ENCODE results near the gene CCR3.
"Not testable (repeated sequence)": the region's sequence is repeated elsewhere in the genome, so short reads cannot be mapped to it uniquely, and the experiment has no call there.

CCR3 gene

DNA sequence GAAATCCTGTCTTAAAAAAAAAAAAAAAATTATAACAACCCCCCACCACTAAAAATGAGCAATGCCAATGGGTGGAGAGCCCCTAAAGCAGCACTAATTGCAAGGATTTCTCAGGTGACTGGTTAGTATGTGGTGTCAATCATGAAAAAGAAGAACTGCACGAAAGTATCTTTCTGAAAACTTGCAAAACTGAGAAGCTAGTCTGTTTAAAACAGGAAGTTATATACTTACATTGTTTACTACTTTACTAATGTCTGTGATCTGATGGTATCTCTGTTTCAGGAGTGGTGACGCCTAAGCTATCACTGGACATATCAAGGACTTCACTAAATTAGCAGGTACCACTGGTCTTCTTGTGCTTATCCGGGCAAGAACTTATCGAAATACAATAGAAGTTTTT is at the start of gene CCR3:
Gene CCR3, plus strand, starts transcription at position 341 of the 400 bp plus-strand sequence. CDS start 22,699 bp downstream, outside the sequence.
- DNase-seq (ENCODE audit: low spot score) = no peak

GRCh38 chr3:46192939-46193338 is 49.3 kb upstream of the CCR3 start:
- DNase-seq (ENCODE audit: low spot score) = no peak

DNA sequence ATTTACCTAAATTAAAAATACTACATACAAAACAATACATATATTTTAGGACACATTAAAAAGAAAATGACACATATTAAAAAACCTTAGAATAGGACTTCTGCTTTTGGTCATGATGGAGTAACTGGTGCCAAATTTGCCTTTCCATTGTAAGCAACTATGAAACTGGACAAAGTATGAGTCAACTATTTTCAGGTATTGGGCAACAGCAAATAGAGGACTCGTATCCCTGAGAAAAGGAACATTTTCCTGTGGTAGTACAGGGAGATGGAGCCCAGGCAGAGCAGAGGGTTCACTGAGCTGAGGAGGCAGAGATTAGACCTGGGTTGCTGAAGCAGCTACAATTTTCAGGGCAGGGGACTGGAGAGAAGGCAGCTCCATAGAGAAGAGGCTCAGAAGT is 48.8 kb upstream of the CCR3 start:
- DNase-seq (ENCODE audit: low spot score) = no peak

DNA sequence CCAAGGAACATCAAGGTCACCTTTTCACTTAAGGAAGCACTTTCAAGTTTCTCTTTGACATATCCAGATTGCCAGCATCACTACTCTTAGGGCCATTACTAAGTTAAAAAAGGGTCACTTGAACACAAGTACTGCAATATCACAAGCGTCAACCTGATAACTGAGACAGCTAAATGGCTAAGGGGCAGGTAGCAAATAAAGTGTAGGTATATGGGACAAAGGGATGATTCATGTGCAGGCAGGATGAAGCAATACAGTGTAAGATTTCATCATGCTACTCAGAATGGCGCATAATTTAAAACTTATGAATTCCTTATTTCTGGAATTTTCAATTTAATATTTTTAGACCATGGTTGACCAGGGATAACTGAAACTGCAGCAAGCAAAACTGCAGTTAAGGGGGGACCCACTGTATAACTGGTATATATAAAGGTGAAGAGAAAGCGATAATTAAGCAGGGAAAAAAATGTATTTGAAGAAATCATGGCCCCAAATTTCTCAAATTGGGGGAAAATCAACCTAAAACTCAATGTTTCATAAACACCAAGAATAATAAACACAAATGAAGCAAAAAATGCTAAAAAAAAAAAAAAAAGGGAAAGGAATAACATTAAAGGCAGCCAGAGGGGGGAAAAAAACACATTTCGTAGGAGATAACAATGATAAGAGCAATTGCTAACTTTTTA is 47.2 kb upstream of the CCR3 start:
- DNase-seq (ENCODE audit: low spot score) = no peak

- no peak for DNase-seq (ENCODE audit: low spot score)
Measured at GRCh38 chr3:46196261-46196957, 45.9 kb upstream of the CCR3 start.

DNA sequence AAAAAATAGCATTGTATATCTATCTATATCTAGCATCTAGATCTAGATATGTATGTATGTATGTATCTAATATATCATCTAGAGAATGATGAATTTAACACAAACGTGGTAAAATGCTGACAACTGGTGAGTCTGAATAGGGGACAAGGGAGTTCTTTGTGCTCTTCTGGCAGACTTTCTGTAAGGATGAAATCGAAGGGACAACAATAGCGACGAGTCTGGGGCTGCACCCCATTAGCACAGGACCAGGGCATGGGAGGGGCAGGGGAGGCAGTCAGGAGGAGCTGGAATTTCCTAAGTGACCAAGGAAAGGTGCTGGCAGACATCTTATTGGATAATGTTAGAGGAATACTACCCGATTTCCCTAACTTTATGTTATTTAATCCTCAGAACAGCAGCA is 42.0 kb upstream of the CCR3 start:
- no peak for DNase-seq (ENCODE audit: low spot score)

- DNase-seq (ENCODE audit: low spot score) = no peak
Measured at GRCh38 chr3:46200790-46201189, 41.5 kb upstream of the CCR3 start.

DNA sequence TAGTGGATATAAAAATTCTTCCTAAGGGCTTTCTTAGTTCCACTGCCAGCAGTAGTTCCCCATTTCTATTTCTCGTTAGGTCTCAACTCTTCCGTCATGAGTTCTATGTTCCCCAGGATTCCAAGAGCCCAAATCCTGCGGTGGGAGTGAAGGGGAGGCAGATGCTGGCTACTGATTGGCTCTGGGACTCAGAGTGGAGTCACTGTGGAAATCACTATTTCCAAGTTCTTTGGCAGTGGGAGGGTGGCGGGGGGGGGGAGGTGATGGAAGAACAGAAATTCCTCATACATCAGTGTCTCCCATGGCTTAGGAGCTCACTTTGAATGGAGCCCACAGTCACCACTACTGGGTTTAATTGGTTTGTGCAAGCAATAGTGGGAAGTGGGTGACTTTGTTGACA is 39.7 kb upstream of the CCR3 start:
- no peak for DNase-seq (ENCODE audit: low spot score)

- DNase-seq (ENCODE audit: low spot score) = no peak
Measured at GRCh38 chr3:46203681-46204080, 38.6 kb upstream of the CCR3 start.

- no peak for DNase-seq (ENCODE audit: low spot score)
Measured at GRCh38 chr3:46205286-46205960, 36.8 kb upstream of the CCR3 start.

- no peak for DNase-seq (ENCODE audit: low spot score)
Measured at GRCh38 chr3:46206282-46207015, 35.8 kb upstream of the CCR3 start.

DNA sequence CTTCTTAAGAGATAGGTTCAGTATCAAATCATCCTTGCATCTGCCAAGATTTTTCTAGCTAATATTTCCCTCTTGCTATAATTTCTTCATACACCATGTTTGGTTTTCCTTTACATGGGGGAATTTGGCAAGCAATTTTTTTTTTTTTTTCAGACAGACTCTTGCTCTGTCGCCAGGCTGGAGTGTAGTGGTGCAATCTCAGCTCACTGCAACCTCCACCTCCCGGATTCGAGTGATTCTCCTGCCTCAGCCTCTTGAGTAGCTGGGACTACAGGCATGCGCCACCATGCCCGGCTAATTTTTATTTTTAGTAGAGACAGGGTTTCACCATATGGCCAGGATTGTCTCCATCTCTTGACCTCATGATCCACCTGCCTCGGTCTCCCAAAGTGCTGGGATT is 34.7 kb upstream of the CCR3 start:
- not testable (repeated sequence) for DNase-seq (ENCODE audit: low spot score)

GRCh38 chr3:46208167-46208704 is 34.0 kb upstream of the CCR3 start, which contains the start of gene CCR1:
Gene CCR1 (minus strand): TSS chr3:46208313. CDS start chr3:46204313, 4,000 bp downstream.
- DNase-seq (ENCODE audit: low spot score) = peak; percentile 20

- no peak for DNase-seq (ENCODE audit: low spot score)
Measured at GRCh38 chr3:46209053-46209452, 33.2 kb upstream of the CCR3 start.

DNA sequence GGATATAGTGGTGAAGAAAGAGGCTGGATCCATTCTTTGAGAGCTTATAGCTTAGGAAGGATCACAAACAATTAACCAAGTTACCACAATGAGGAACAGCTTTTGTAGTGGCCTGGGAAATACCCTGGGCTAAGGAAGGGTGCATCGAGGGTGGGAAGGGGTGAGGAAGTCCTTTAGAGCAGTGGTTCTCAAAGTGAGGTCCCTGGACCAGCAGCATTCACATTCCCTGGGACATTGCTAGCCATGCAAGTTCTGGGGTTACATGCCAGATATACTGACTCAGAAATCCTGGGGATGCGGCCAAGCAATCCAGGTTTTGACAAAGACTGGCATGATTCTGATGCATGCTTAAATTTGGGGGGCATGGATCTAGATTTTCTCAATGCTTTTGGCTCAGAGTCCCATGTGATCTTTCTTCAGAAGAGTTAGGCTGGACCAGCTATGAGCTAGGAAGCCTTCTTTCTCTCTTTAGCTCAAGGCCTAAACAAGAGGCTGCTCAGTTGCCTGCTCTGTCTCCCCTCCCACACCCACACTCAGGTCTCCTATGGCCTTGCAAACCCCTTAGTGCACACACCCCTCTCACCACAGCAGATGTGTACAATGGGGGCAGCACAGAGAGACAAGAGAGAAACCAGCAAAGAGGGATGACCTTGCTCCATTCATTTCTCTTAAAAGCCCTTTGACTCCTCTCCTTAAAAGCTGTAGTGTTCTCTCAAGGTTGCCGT is 32.4 kb upstream of the CCR3 start:
- no peak for DNase-seq (ENCODE audit: low spot score)

GRCh38 chr3:46212101-46212500 is 30.2 kb upstream of the CCR3 start:
- DNase-seq (ENCODE audit: low spot score) = no peak

- DNase-seq (ENCODE audit: low spot score) = no peak
Measured at GRCh38 chr3:46213201-46213600, 29.1 kb upstream of the CCR3 start.

DNA sequence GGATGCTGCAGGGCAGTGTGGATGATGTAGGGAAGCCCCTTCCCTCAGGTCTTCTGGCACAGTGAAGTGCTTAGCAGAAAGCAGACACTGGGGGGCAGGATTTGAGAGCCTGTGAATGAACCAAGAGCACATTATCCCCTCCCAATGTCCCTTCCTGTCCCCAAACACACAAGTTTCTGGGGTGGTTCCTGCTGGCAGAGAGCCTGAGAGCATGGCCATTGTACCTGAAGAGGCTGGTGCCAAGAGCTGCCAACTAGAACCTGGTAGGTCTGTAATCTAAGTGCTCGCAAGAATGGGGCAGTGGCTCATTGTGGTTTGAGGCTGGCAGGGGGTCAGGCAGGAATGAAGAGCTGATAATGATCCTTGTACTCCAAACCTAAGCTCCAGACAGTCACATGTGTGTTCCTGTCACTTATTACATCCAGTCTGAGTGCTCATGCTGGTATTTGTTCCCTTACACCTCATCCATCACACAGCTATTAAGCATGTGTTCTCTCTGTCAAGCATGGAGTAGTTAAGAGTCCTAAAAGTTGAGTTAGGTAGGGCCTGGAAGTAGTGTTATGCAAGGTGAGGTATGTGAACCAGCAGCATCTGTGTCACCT is 27.4 kb upstream of the CCR3 start:
- no peak for DNase-seq (ENCODE audit: low spot score)

DNA sequence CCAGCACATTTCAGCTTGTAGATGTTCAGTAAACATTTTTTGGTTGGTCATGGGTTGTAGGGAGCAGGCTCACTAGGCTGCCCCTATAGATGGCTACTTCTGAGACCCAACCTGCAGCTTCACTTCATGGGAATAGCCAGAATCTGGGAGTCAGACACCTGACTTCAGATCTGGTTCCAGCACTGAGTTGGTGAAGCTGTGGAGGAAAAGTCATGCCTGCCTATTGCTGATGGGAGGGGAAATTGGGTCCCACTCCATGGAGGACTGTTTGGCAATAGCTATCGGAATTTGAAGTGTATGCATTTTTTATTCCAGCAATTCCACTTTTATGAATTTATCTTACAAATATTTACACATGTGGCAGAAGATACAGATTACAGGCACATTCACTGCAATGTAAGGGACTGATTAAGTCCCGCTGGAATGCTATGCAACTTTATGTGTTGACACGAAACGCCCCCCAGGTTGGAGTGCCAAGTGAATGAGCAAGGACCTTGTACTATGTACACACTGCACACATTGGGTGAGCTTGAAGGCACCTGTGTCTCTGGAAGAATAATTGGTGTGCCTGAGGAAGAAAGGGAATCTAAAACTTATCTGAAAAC is 26.3 kb upstream of the CCR3 start:
- DNase-seq (ENCODE audit: low spot score) = no peak

GRCh38 chr3:46218196-46218709 is 24.0 kb upstream of the CCR3 start:
- no peak for DNase-seq (ENCODE audit: low spot score)
